Tibial nerve (tissue), 4 donors: Measurements from ENCODE around the gene RPTOR. TPM values are rescaled to one million over a fixed set of nuclear protein-coding genes. Genes with fewer than 3 reads are reported as not detected.
A peak's percentile ranks its signal among the peaks of the same experiment; 100 is the strongest.

Experiments used
- DNase-seq, 2 donors: peaks; one replicate each; pipeline ENCODE4 v3.0.0-alpha.2; 2019; ENCODE audit warnings: low spot score in 2 of 2
- H3K27ac ChIP-seq, 4 donors: fragments of 200-600 bp; sonication (generic) in 3 of 4; one replicate each; pipeline ENCODE4 v1.5.1; 2017 to 2019; ENCODE audit warnings: mild to moderate bottlenecking in 1 of 4
- H3K27me3 ChIP-seq, 2 donors: fragments of 200-600 bp; sonication (generic) in 1 of 2; one replicate each; pipeline versions ENCODE4 v1.5.1 to v1.6.0; 2017 to 2019
- H3K36me3 ChIP-seq, 3 donors: fragments of 200-600 bp; sonication (generic); one replicate each; pipeline ENCODE4 v1.5.1; 2018 to 2019
- H3K4me1 ChIP-seq, 4 donors: fragments of 200-600 bp; sonication (generic) in 3 of 4; one replicate each; pipeline ENCODE4 v1.5.1; 2017 to 2019
- H3K4me3 ChIP-seq, 4 donors: fragments of 200-600 bp; sonication (generic) in 3 of 4; one replicate each; pipeline ENCODE4 v1.5.1; 2017 to 2019; ENCODE audit warnings: mild to moderate bottlenecking in 1 of 4, moderate library complexity in 1 of 4
- H3K9me3 ChIP-seq, 4 donors: fragments of 200-600 bp; sonication (generic) in 3 of 4; one replicate each; pipeline ENCODE4 v1.5.1; 2017 to 2019
- CTCF ChIP-seq, 5 experiments: fragments of 200-600 bp in 3 of 5; fragments of 450-650 bp in 2 of 5; sonication (generic) in 3 of 5; IDR thresholded peaks; one replicate each; pipeline ENCODE4 v1.5.1; 2016 to 2019; ENCODE audit warnings: antibody characterized with exemption in 5 of 5, mild to moderate bottlenecking in 3 of 5, moderate library complexity in 2 of 5
- EP300 ChIP-seq, 2 donors: sonication (generic); formaldehyde crosslinking; IDR thresholded peaks; one replicate each; pipeline ENCODE4 v1.6.1; 2017; ENCODE audit warnings: antibody characterized with exemption in 2 of 2, mild to moderate bottlenecking in 1 of 2
- POLR2A ChIP-seq, 2 donors: fragments of 450-650 bp; IDR thresholded peaks; one replicate each; pipeline ENCODE4 v1.6.1; 2017; ENCODE audit warnings: antibody characterized with exemption in 2 of 2, mild to moderate bottlenecking in 2 of 2, moderate library complexity in 2 of 2
- WGBS, 2 donors: methylation state at CpG; one replicate each; pipeline ENCODE4 v1.1.5; 2018; 5-methylcytosine and 5-hydroxymethylcytosine counted together
- total RNA-seq, 4 donors: library from RNA; depleted of rRNA; stranded (reverse); fragments of >200 nt; gene quantifications; one replicate each; pipeline ENCODE4 v1.1.0, GENCODE V29; 2016

RPTOR gene
- total RNA-seq, 4 donors from 2014 or later = 34.7 to 56.4 (median 40.1) TPM

DNA sequence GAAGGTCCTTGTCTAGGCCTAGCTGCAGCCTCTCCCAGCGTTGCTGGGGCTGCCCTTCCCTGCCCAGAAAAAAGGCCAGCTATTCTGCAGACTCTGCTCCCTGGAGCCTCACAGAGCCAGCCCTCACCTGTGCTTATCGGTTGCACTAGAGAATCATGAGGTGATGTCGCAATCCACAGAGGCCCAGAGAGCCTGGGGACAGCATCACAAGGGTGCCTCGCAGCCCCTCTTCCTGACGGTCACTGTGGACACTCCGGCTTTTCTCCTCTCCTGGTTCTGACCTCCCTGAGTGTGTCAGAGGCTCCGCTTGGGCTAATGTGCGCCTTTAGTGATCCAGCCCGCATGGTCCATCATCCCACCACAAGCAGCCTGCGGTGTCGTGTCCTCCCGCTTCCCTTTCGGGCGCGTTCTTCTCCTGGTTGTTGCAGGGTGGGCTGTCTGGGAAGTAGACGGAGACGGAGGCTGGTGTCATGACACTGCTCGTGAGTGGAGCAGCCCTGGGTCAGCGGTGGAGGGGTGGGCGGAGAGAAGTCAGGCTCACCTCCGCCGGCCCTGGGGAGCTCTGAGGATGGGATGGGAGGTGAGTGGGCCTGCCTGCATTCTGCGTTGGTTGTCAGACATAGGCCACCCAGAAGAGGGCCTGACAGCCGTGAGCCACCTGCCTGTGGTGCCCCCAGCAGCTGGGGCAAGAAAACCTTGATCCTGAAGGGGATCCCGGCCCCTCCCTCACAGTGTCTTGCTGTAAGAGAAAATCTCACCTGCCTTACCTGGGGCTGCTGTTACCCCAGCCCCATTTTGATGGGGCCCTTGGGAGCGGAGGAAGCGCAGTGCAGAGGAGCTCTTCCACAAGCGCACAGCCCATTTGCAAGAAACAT, 281.1 kb downstream of the RPTOR start:
- Histone ChIP-seq H3K36me3 (peaks cover 0 to 63% (median 7%) of the 10 kb centered on the region in 3 donors), H3K27ac (no peak overlapping the region), H3K4me3 (no peak overlapping the region), H3K27me3 (no peaks in the 10 kb centered on the region), H3K9me3 (no peaks in the 10 kb centered on the region), H3K4me1 (no peaks in the 10 kb centered on the region)
- WGBS, 2 donors = 88 to 91% methylated on average over 24 to 25 of the region's 28 CpGs
- DNase-seq = no peak
- TF ChIP-seq POLR2A (IDR thresholded peaks at IDR 0.05) (no peak), CTCF (IDR thresholded peaks at IDR 0.05) (no peak), EP300 (IDR thresholded peaks at IDR 0.05) (no peak)

DNA sequence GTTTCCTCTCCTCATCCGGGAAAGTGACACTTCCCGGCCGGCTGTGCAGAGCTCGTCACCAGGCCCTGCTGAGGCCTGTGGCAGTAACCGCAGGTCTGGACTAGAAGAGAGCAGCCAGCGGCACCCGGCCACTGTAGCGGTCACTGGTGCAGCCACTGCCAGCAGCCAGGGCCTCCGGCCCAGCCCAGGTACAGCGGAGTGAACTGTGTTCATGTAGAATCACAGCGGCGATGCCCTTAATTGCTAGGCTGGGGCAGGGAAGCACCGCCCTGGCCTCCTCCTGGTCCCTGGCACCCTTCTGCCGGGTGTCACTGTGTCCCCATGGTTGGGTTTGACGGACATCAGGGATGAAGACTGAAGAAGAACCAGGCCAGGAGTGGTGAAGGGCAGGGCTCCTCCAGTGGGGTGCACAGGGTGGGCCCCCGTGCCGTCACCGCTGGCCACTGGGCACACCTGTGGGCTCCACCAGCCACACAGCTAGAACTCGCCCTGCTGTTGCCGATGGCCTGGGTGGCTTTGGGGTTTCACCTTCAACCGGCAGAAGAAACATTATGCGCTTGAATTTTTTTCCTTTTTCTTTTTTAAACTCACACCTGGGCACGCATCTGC, 281.8 kb downstream of the RPTOR start:
- WGBS, 2 donors = 89 to 91% methylated on average over 17 to 23 of the region's 23 CpGs
- Histone ChIP-seq H3K27me3 (no peaks in the 10 kb centered on the region), H3K9me3 (no peaks in the 10 kb centered on the region), H3K4me1 (no peaks in the 10 kb centered on the region), H3K36me3 (peaks cover 0 to 63% (median 7%) of the 10 kb centered on the region in 3 donors), H3K27ac (peak overlapping the region in 1 of 4 donors; percentile 56), H3K4me3 (no peak overlapping the region)
- DNase-seq = no peak
- TF ChIP-seq EP300 (IDR thresholded peaks at IDR 0.05) = no peak
- no peak for TF ChIP-seq CTCF (IDR thresholded peaks at IDR 0.05)
- no peak for TF ChIP-seq POLR2A (IDR thresholded peaks at IDR 0.05)

GRCh38 chr17:80826955-80827645, 282.5 kb downstream of the RPTOR start:
- Histone ChIP-seq H3K9me3 (no peaks in the 10 kb centered on the region), H3K27ac (peak overlapping the region in 1 of 4 donors; percentile 56), H3K36me3 (peaks cover 0 to 60% (median 5%) of the 10 kb centered on the region in 3 donors), H3K4me3 (no peak overlapping the region), H3K27me3 (no peaks in the 10 kb centered on the region), H3K4me1 (peaks cover 0 to 2% (median under 1%) of the 10 kb centered on the region in 4 donors)
- TF ChIP-seq EP300 (IDR thresholded peaks at IDR 0.05) (peak in 1 of 2 donors; percentile 20), POLR2A (IDR thresholded peaks at IDR 0.05) (no peak), CTCF (IDR thresholded peaks at IDR 0.05) (no peak)
- 75 to 85% methylated on average over 19 to 20 of the region's 20 CpGs for WGBS, 2 donors
- peak; percentile 26 to 37 for DNase-seq

GRCh38 chr17:80827646-80828643, 283.3 kb downstream of the RPTOR start:
- DNase-seq = no peak
- H3K4me3 ChIP-seq = no peak overlapping the region
- TF ChIP-seq CTCF (IDR thresholded peaks at IDR 0.05) (no peak), POLR2A (IDR thresholded peaks at IDR 0.05) (no peak)
- WGBS, 2 donors = 78 to 80% methylated on average over 28 to 34 of the region's 34 CpGs
- H3K27me3 ChIP-seq = no peaks in the 10 kb centered on the region
- no peak overlapping the region for H3K27ac ChIP-seq
- peaks cover 0 to 52% (median 0%) of the 10 kb centered on the region in 3 donors for H3K36me3 ChIP-seq
- no peaks in the 10 kb centered on the region for H3K9me3 ChIP-seq
- H3K4me1 ChIP-seq = peaks cover 0 to 9% (median 4%) of the 10 kb centered on the region in 4 donors
